ENCODE data around the gene ACOXL.
"Not testable (repeated sequence)": the region's sequence is repeated elsewhere in the genome, so short reads cannot be mapped to it uniquely, and the experiment has no call there.

DNA sequence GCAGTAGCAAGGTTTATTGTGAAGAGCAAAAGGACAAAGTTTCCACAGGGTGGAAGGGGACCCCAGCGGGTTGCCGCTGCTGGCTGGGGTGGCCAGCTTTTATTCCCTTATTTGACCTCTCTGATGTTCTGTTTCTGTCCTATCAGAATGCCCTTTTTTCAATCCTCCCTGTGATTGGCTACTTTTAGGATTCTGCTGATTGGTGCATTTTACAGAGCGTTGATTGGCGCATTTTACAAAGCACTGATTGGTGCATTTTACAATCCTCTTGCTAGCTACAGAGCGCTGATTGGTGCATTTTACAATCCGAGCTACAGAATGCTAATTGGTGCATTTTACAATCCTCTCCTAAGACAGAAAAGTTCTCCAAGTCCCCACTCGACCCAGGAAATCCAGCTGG lies 123.5 kb downstream of the ACOXL start:
- not testable (repeated sequence) for TF ChIP-seq EZH2 (IDR thresholded peaks at IDR 0.05; ENCODE audit: borderline replicate concordance, low read length)
- TF ChIP-seq, protein P1, sequence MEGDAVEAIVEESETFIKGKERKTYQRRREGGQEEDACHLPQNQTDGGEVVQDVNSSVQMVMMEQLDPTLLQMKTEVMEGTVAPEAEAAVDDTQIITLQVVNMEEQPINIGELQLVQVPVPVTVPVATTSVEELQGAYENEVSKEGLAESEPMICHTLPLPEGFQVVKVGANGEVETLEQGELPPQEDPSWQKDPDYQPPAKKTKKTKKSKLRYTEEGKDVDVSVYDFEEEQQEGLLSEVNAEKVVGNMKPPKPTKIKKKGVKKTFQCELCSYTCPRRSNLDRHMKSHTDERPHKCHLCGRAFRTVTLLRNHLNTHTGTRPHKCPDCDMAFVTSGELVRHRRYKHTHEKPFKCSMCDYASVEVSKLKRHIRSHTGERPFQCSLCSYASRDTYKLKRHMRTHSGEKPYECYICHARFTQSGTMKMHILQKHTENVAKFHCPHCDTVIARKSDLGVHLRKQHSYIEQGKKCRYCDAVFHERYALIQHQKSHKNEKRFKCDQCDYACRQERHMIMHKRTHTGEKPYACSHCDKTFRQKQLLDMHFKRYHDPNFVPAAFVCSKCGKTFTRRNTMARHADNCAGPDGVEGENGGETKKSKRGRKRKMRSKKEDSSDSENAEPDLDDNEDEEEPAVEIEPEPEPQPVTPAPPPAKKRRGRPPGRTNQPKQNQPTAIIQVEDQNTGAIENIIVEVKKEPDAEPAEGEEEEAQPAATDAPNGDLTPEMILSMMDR (IDR thresholded peaks at IDR 0.05; ENCODE audit: low read length): not testable (repeated sequence)
